RWPE1 (cell line): ENCODE measurements around the gene TSPAN5.

Experiments used
- CTCF ChIA-PET: fragments of 350-600 bp; sonication (Branson Sonifier 250); formaldehyde crosslinking; extraction: SDS; loops from one replicate; lab custom pipeline; 2021; lab: Yijun Ruan, JAX
- POLR2A ChIA-PET: fragments of 400-600 bp; formaldehyde crosslinking; extraction: SDS; loops from one replicate; lab custom pipeline; 2020; ENCODE audit warnings: antibody characterized with exemption; ENCODE audit not compliant: low non-redundant PET; lab: Yijun Ruan, JAX
- DNase-seq: peaks from one replicate; pipeline ENCODE4 v3.0.0; 2012; ENCODE audit warnings: low spot score
- H3K27ac ChIP-seq: fragments of 450-650 bp; 2 replicates; pipeline ENCODE4 v1.5.1; 2017
- TF ChIP-seq, protein P1 (sequence below): fragments of 450-650 bp; conservative IDR thresholded peaks from 2 replicates; pipeline ENCODE4 v1.5.1; 2017; ENCODE audit warnings: low read depth, mild to moderate bottlenecking

Gene TSPAN5

DNA sequence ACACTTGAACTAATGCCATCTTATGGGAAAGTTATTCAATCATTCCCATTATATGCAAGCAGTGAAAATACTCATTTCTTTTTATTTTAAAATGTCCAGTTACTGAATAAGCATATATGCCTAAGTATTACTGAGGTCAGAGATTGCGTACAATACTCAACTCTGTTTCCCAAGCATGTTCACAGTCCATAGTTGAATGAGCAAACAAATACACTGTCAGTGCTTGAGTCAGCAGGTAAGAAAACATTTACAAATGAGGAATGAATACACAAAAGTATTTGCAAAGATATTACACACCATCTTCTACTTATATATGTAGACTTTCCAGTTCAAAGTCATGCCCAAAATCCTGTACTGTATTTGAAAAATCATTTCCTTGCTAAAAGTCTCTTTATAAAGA is 74.1 kb downstream of the TSPAN5 start:
- no peak for DNase-seq
- no peak overlapping the region for H3K27ac ChIP-seq
- ChIA-PET POLR2A (no interaction called here), CTCF (no interaction called here)
- TF ChIP-seq, protein P1, sequence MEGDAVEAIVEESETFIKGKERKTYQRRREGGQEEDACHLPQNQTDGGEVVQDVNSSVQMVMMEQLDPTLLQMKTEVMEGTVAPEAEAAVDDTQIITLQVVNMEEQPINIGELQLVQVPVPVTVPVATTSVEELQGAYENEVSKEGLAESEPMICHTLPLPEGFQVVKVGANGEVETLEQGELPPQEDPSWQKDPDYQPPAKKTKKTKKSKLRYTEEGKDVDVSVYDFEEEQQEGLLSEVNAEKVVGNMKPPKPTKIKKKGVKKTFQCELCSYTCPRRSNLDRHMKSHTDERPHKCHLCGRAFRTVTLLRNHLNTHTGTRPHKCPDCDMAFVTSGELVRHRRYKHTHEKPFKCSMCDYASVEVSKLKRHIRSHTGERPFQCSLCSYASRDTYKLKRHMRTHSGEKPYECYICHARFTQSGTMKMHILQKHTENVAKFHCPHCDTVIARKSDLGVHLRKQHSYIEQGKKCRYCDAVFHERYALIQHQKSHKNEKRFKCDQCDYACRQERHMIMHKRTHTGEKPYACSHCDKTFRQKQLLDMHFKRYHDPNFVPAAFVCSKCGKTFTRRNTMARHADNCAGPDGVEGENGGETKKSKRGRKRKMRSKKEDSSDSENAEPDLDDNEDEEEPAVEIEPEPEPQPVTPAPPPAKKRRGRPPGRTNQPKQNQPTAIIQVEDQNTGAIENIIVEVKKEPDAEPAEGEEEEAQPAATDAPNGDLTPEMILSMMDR, result no peak

DNA sequence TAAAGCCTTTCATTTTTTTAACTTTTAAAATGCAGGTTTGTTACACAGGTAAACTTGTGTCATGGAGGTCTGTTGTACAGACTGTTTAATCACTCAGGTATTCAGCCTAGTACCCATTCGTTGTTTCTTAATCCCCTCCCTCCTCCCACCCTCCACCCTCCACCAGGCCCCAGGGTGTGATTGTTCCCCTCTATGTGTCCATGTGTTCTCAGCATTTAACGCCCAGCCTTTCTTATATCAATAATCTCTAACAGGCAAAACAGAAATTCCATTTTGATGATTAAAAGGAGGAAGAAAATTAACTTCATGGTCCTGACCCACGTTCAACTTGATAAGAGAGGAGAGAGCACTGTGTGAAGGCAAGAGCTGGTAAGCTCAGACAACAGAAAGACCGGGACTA is 75.1 kb downstream of the TSPAN5 start:
- POLR2A ChIA-PET, result no interaction called here
- TF ChIP-seq, protein P1, result no peak
- no peak overlapping the region for H3K27ac ChIP-seq
- no peak for DNase-seq
- CTCF ChIA-PET, result no interaction called here

DNA sequence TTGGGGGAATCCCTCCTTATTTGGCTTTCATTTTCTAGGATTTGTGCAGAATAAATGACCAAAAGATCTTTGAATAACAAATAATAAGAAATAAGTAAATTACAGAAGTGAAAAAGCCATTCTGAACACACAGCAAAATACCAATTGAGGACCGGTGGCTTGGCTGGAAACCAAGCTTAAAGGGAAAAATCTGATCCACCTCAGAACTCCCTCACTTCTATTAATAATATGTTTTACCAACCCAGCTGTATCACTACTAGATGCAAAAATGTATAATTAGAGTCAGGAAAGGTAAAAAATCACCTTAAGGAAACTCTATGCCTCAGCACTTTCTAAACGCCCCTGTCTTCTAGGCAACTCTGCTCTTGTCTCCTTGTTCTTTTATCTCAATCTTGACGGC is 77.3 kb downstream of the TSPAN5 start:
- no peak for DNase-seq
- TF ChIP-seq, protein P1, result no peak
- no peak overlapping the region for H3K27ac ChIP-seq
- ChIA-PET CTCF (no interaction called here), POLR2A (no interaction called here)

GRCh38 chr4:98577956-98578355 is 80.5 kb downstream of the TSPAN5 start:
- no peak for DNase-seq
- TF ChIP-seq, protein P1, result no peak
- ChIA-PET CTCF (no interaction called here), POLR2A (no interaction called here)
- no peak overlapping the region for H3K27ac ChIP-seq

GRCh38 chr4:98574816-98575215 is 83.6 kb downstream of the TSPAN5 start:
- POLR2A ChIA-PET, result no interaction called here
- CTCF ChIA-PET, result no interaction called here
- TF ChIP-seq, protein P1, result no peak
- no peak for DNase-seq
- H3K27ac ChIP-seq, result no peak overlapping the region

- ChIA-PET POLR2A (no interaction called here), CTCF (no interaction called here)
- H3K27ac ChIP-seq, result no peak overlapping the region
- peak; percentile 8 for DNase-seq
- TF ChIP-seq, protein P1, result no peak
Measured at GRCh38 chr4:98573791-98574190, 84.6 kb downstream of the TSPAN5 start.

GRCh38 chr4:98572697-98573096 is 85.7 kb downstream of the TSPAN5 start:
- H3K27ac ChIP-seq, result no peak overlapping the region
- POLR2A ChIA-PET, result no interaction called here
- CTCF ChIA-PET, result no interaction called here
- DNase-seq, result no peak
- TF ChIP-seq, protein P1, result no peak
